Cardiac atrium fibroblast (primary cell): Measurements from ENCODE around the gene NPHS2. TPM values are rescaled to one million over a fixed set of nuclear protein-coding genes. Genes with fewer than 3 reads are reported as not detected.

Experiments used
- total RNA-seq: library from RNA; depleted of rRNA; stranded (reverse); fragments of >200 nt; gene quantifications from 2 replicates; pipeline ENCODE4 v1.2.3, GENCODE V29; 2015

NPHS2 gene
- total RNA-seq, result not detected in 2 replicates

DNA sequence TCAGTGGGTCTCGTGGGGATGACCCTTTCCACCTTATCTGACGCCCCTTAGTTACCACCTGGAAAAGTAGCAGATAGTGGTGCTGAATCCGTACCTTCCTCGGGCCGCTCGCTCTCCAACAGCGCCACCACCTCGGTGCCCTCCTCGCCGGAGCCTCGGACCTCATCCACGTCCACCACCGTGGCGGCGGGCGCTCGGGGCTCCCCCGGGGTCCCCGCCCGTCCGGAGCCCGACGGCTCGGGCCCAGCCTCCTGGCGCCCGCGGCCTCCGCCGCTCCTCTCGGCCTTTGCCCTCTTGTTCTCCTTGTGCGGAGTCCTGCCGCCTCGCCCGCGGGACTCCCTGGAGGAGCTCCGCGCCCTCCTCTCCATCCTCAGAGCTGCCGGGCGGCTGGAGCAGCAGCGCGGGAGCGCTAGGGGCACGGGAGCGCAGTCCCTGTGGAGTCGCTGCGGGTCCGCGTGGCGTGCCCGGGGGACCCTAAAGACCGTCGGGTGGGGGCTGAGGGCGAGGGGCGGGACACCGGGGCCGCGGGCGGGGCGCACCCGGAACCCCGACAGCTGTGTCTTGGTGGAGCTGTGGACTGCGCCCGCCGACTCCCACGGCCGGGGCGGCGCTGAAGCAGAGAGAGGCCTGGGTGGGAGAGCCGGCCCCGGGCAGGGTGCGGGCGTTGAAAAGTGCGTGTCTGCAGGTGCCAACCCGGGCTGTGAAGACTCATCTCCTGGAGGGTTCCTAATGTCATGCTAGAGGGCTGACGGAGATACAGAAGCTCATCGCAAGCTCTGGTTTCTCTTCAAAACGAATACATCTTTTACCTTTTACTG is at the start of gene NPHS2:
Gene NPHS2, minus strand, starts transcription at position 452 of the 818 bp plus-strand sequence. Its CDS starts 84 bp downstream, at position 368.

DNA sequence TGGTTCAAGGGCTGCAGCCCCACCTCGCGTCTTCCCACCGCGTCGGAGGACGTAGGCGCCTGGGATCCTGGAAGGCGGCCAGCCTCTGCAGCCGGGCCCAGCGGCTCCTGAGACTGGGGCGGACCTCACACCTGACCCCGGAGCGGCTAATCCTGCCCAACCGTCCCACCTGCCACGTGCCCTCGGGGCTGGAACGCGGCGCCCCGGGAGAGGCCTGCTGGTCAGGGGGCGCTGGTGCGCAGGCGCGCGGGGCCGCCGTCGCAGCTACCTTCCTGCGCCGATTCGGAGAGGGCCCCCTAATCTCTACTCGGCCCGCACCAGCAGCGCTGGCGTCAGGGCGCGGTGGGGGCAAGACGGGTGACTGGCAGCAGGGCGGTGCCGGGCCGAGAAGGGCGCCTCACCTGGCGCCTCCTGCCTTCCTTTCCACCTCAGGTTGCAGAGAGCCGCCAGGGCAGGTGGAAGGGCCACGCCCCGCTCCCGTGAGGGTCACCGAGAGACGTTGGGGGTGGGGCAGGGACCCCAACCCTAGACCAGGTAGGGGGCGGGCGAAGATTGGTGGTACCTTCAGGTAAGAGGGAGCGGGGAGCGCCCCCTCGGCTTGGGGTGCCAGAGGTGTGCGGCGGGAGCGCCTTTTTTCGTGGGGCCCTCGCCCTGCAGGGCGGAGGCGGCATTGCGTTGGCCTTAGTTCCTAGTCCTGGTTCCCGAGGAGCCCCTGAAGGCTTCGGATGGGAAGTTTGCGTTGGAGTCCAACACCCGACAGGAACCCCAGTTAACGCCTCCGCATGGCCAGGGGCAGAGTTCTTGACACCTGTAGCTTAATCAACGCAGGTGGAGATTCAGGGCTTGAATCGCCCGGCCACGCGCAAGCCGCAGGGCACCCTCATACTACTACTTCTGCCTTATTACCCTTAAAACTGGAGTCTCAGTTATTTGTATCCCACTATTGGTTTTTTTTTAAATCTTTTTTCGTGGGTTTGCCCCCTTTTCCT is 16.1 kb upstream of the NPHS2 start, which contains the start of gene TDRD5:
Gene TDRD5, plus strand, starts transcription at position 241 of the 989 bp plus-strand sequence. CDS start 784 bp downstream, outside the sequence.

Other genes starting within 250 kb of the NPHS2 start
- not detected in 2 replicates for gene AXDND1, start 210.0 kb downstream of the NPHS2 start, total RNA-seq
- gene TDRD5, start 15.9 kb upstream of the NPHS2 start, total RNA-seq, result not detected in 2 replicates
- gene FAM163A, start 167.3 kb upstream of the NPHS2 start, total RNA-seq, result not detected in 2 replicates